ENCODE measurements around the gene ZDHHC1.
A peak's percentile ranks its signal among the peaks of the same experiment; 100 is the strongest.

The ZDHHC1 gene

GRCh38 chr16:67415872-67416793 lies at the start of gene ZDHHC1:
Gene ZDHHC1 (minus strand): TSS chr16:67416477. CDS start chr16:67407775, 8,702 bp downstream.
- DNase-seq, result peak; percentile 84

- DNase-seq, result no peak
Measured at GRCh38 chr16:67464565-67464964, 48.3 kb upstream of the ZDHHC1 start.

GRCh38 chr16:67463691-67464090 lies 47.4 kb upstream of the ZDHHC1 start:
- no peak for DNase-seq

- DNase-seq, result no peak
Measured at GRCh38 chr16:67463059-67463458, 46.8 kb upstream of the ZDHHC1 start.

- DNase-seq, result no peak
Measured at GRCh38 chr16:67462279-67462655, 46.0 kb upstream of the ZDHHC1 start.

GRCh38 chr16:67461600-67462278 lies 45.5 kb upstream of the ZDHHC1 start:
- DNase-seq, result no peak

- DNase-seq, result no peak
Measured at GRCh38 chr16:67460961-67461360, 44.7 kb upstream of the ZDHHC1 start.

- no peak for DNase-seq
Measured at GRCh38 chr16:67460168-67460567, 43.9 kb upstream of the ZDHHC1 start.

- no peak for DNase-seq
Measured at GRCh38 chr16:67459861-67460150, 43.5 kb upstream of the ZDHHC1 start.

GRCh38 chr16:67459066-67459860 lies 43.0 kb upstream of the ZDHHC1 start:
- no peak for DNase-seq

GRCh38 chr16:67458121-67458641 lies 41.9 kb upstream of the ZDHHC1 start:
- DNase-seq, result no peak

GRCh38 chr16:67457611-67458010 lies 41.3 kb upstream of the ZDHHC1 start:
- no peak for DNase-seq

- no peak for DNase-seq
Measured at GRCh38 chr16:67456391-67457081, 40.3 kb upstream of the ZDHHC1 start.

- no peak for DNase-seq
Measured at GRCh38 chr16:67454852-67455251, 38.6 kb upstream of the ZDHHC1 start.

GRCh38 chr16:67454104-67454503 lies 37.8 kb upstream of the ZDHHC1 start:
- DNase-seq, result no peak

GRCh38 chr16:67451704-67452435 lies 35.6 kb upstream of the ZDHHC1 start:
- no peak for DNase-seq

- no peak for DNase-seq
Measured at GRCh38 chr16:67451061-67451703, 34.9 kb upstream of the ZDHHC1 start.

GRCh38 chr16:67449739-67450138 lies 33.5 kb upstream of the ZDHHC1 start:
- no peak for DNase-seq

GRCh38 chr16:67449336-67449735 lies 33.1 kb upstream of the ZDHHC1 start:
- no peak for DNase-seq

GRCh38 chr16:67448580-67448979 lies 32.3 kb upstream of the ZDHHC1 start:
- DNase-seq, result no peak

- DNase-seq, result no peak
Measured at GRCh38 chr16:67447508-67448076, 31.3 kb upstream of the ZDHHC1 start.
